ENCODE data around the gene TTC21A.

TTC21A gene

GRCh38 chr3:39136533-39137434 is 29.3 kb downstream of the TTC21A start:
- DNase-seq (ENCODE audit: low read depth), result no peak

DNA sequence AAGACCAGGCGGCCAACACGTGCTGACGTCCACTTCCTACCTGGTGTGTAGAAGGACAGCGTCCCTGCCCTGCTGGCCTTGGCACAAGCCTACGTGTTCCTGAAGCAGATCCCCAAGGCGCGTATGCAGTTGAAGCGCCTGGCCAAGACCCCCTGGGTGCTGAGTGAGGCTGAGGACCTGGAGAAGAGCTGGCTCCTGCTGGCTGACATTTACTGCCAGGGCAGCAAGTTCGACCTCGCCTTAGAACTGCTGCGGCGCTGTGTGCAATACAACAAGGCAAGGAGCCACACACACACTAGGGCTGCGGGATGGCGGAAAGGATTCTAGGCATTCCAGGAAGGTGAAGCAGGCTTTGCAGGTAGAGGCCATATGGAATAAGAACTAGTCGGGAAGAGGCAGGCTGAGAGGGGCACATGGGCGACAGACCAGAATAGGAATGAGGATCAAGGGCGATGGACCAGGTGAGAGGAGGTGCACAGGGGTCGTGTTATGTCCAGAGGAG is 30.0 kb downstream of the TTC21A start:
- no peak for DNase-seq (ENCODE audit: low read depth)

DNA sequence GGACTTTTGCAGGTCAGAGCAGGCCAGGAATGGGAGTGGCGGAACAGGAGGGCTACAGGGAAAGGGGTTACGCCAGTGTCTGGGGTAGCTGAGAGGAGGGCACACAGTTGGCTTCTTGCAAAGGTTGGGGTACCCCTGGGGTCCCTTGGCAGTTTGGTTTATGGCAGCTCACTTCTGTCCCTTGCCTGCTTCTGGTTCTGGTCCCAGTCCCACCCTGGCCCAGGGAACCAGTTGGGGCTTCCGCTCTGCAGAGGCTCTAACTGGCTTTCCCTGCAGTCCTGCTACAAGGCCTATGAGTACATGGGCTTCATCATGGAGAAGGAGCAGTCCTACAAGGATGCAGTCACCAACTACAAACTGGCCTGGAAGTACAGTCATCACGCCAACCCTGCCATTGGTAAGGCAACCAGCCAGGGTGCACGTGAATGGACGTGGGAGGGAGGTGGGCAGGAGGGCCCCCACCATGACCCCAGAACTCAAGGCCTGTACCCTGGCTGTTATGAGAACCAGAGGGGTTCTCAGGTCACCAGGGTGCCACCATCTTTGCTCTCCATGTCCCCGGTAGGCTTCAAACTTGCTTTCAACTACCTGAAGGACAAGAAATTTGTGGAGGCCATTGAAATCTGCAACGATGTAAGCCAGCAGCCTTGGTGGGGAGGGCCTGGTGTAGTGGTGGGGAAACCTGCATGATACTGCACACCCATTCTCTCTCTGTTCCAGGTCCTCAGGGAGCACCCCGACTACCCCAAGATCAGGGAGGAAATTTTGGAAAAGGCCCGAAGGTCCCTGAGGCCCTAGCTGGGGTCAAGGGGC is 30.7 kb downstream of the TTC21A start:
- no peak for DNase-seq (ENCODE audit: low read depth)

DNA sequence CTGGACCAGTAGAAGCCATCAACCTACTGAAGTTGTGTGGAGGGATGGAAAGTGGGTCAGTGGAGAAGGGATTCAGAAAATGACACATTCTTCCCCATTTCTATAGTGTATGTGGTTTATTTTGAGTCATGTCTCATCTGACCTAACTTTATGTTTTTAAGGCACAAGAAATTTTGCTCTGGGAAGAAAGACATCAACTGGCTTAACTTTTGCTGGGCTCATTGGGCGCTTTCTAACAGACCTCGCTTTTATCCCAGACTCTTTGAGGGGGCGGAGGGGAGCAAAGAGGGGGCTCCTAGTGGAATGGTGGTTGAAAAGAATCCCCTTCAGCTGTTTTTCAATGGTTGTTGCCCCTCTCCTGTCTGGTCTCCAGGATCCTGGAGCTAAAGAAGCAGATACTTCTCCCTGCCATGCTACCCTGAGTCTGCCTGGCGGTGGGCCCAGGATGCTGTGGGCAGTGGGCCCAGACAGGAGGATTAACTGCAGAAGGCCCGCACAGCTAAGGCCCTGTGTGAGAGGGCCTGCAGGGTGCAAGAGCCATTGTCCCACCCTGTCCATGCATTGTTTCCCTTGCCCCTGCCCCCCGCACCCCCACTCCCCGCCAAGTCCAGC is 31.4 kb downstream of the TTC21A start:
- DNase-seq (ENCODE audit: low read depth), result no peak

DNA sequence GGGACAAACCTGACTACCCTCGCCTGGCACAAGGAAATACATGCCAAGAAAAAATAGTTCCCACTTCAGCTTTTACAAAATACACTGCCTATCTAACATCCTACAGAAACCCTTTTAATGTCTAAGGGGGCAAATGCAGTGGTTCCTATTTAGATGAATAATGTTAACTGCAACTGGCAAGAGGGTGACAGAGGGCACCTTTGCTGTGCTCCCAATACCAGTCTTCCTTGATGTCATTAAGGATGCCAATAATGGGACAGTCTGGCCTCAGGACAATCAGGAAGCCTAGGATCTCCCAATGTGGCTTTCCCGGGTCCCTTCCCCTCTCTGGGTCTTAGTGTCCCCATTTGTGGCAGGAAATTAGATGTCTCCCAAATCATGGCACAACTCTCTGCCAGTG is 32.0 kb downstream of the TTC21A start:
- DNase-seq (ENCODE audit: low read depth), result no peak

DNA sequence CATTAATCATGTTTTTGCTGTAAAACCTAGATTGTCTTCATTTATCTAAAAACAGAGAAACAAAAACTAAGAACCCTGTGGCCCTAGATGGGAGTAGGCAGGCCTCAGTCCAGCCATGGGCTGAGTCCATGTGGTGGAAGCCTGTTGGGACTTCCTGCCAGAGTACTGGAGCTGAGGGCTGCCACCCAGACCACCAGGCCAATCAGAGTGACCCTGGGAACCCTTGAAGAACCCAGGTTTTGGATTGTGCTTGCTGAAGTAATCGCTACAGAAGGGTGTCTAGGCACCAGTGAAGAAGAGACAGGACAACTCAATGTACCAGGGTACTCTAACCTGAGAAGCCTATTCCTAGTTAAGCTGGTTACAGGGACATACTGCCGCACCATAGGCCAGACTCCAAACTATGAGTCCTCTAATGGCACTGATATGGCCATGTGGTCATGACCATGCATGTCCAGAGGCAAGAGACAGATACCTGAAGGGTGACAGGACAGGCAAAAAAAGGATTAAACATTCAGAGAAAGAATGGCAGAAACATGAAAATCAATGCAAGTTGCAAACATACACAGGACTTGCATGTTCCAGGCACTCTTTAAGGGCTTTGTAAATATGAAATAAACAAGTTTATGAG is 33.0 kb downstream of the TTC21A start:
- no peak for DNase-seq (ENCODE audit: low read depth)

GRCh38 chr3:39141171-39141995 is 33.9 kb downstream of the TTC21A start:
- peak; percentile 32 for DNase-seq (ENCODE audit: low read depth)

- DNase-seq (ENCODE audit: low read depth), result no peak
Observed at GRCh38 chr3:39142067-39142466, 34.6 kb downstream of the TTC21A start.

DNA sequence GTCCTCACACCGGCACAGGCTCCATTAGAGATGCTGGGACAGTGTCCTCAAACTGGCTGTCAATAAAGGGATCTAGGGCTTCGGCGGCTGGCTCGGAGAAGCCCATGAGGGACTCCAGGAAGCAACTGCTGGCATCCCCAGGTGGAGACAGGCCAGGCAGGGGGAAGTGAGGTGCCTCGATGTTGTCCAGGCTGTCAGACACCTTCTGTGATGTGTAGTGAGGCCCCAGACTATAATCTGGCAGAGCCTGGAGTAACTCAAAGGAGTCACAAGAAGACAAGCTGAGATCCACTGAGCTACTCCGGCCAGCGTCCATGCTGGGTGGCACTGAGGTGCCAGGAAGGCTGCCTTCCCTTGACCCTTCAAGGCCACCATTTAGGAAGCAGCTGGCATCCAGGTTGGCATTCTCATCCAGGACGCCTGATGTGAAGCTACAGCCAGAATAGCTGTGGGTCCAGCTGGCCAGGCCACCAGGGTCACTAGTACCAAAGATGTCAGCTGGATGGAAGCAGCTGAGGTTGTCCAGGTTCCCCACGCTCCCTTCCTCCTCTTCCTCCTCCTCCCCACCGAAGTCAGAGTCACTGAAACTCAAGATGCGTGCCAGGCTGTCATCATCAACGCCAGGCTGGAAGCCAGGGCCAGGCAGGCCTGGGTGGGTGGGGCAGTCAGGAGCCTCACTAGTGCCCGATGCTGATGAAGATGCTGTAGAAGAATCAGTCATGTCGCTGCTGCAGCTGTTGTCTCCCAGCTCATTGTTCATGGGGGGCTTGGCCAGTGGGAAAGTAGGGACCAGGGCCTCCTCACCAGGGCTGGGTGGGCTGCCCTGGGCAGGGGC is 35.8 kb downstream of the TTC21A start:
- DNase-seq (ENCODE audit: low read depth), result no peak

DNA sequence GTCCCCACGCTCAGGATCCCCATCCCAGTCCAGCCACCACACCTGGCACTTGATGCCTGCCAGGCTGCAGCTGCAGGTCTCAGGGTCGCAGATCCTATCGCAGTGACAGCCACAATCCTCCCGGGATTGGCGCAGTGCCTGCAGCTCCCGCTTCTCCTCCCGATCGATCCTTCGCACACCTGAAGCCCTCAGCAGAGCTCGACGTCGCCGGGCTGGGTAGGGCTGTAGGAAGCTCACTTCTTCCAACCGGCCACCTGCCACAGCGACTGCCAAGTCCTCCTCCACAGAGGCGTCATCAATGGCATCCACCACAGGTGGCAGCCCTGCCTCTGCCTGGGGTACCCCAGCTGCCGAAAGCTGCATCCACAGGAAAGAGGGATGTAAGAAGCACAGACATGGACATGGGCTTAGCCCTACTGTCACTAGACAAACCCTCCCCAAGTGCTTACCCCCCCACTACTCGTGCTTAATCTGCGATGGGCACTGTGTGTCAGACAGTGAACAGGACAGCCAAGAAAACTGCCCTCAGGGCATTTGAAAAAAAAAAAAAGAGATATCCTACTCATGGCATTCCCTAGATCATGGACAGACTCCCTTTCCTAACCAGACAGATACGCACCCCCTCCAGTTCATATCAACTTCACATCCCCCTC is 36.7 kb downstream of the TTC21A start:
- DNase-seq (ENCODE audit: low read depth), result peak; percentile 43

DNA sequence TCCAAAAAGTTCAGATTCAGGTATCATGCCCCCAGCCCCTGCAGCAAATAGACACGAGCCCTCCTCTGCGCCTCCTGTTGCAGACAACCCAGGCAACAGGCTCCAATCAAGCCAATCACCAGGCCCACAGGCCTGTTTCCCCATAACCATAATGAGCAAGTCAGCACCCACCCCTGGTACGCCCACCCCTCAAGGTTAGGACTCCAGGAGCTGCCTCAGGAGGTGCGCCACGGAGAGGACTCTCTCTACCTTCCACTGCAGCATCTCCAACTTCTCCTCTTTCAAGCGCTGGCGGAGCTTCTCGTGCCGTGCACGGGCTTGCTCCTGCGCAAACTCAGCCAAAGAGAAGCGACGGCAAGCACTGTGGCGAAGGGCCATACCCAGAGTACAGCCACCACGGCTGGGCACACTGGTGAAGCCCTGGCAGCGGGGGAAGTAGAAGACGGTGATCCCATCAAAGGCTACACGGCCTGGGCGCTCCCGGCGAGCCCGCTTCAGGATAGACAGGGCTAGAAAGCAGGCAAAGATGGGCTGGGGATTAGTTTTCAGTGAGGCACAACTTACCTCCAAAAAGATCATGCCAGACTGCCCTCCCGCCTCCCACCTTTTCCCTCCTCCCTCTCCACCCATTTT is 37.4 kb downstream of the TTC21A start:
- DNase-seq (ENCODE audit: low read depth), result no peak

DNA sequence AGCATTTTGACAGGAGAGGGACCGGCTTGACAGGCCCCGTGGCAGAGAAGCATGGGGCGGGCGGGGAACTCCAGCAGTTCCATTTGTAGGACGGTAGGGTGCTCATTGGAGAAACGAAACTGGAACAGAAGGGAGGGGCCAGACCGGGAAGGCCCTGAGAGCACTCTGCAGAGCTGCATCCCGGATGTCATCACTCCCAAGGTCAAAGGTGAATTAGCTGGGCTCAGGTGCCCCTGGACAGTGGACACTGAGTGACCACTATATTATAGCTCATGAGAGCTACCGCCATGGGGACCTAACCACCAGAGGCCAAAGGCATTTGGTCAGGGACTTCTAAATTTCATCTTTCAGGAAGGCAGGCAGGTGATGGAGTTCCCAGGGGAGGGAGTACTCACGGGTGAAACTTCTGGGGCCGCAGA is 38.6 kb downstream of the TTC21A start:
- DNase-seq (ENCODE audit: low read depth), result no peak

GRCh38 chr3:39146611-39147591 is 39.4 kb downstream of the TTC21A start:
- DNase-seq (ENCODE audit: low read depth), result peak; percentile 94

DNA sequence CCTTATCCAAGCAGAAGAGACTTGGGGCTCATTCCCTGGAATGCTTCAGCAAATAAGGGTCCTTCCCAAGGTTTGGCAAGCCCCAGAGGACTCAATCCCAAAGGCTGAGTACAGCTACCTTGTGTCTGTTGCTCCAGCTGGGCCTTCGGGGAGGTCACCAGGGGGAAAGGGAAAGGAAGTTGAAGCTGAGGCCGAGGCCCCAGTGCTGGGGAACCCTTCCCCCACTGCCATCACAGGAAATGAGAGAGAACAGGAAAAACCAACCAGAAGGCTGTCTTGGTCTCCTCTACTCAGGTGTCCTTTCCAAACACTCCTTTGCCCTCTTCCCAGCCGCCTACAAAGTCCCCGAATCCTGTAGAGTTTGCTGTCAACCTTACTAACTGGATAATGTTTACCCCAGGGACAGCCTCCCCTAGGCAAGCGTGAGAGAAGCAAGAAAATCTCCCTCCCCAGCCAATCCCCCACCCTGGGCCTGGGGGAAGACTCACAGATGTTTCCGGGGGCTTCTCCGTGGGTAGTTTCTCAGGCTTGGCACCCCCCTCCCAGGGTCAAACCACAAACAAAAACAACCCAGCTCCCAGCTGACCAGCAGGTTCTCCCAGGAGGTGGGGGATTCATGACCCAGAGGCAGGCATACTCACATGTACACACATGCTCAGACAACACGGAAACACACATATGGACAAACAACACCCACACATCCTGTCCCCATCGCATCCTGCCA is 40.4 kb downstream of the TTC21A start:
- peak; percentile 61 for DNase-seq (ENCODE audit: low read depth)

DNA sequence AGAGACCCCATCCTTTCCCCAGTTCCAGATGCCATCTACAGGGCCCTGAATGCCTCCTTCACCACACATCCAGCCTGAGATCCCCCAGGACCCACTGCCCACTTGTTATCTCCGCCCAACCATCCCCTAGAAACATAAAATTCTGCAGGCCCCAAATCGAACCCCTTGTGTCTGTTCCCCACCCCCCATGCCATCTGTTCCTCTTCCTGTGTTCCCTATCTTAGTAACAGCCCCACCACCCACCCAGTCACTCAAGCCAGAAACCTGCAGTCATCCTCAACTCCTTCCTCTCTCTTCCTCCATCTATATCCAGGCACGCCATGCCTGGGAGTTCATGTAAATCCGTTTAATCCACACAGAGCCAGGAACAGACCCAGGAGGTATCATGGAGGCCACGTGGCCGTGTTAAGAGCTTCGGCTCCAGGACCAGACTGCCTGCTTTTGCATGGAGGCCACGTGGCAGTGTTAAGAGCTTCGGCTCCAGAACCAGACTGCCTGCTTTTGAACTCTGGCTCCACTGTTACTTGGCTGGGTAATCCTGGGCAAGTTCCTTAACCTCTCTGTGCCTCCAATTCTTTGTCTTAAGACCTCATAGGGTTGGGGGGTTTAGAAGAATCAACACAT is 41.1 kb downstream of the TTC21A start:
- no peak for DNase-seq (ENCODE audit: low read depth)

- DNase-seq (ENCODE audit: low read depth), result no peak
Observed at GRCh38 chr3:39149059-39149455, 41.6 kb downstream of the TTC21A start.
